Left ventricle myocardium inferior (tissue), 1 donor: ENCODE measurements around the gene TPI1. TPM values are rescaled to one million over a fixed set of nuclear protein-coding genes. Genes with fewer than 3 reads are reported as not detected.
A peak's percentile ranks its signal among the peaks of the same experiment; 100 is the strongest.

Source experiments
- DNase-seq: peaks from one replicate; pipeline ENCODE4 v3.0.0-alpha.2; 2020
- H3K27ac ChIP-seq: fragments of 200-600 bp; replicated peaks from 2 replicates; pipeline ENCODE4 v1.8.0; 2021
- H3K27me3 ChIP-seq: fragments of 200-600 bp; 2 replicates; pipeline ENCODE4 v1.8.0; 2021; ENCODE audit warnings: low read depth
- H3K36me3 ChIP-seq: fragments of 200-600 bp; 2 replicates; pipeline ENCODE4 v1.8.0; 2021
- H3K4me1 ChIP-seq: fragments of 200-600 bp; 2 replicates; pipeline ENCODE4 v1.8.0; 2021
- H3K4me3 ChIP-seq: fragments of 200-600 bp; 2 replicates; pipeline ENCODE4 v1.8.0; 2021; ENCODE audit warnings: mild to moderate bottlenecking, moderate library complexity
- H3K9me3 ChIP-seq: fragments of 200-600 bp; replicated peaks from 2 replicates; pipeline ENCODE4 v1.8.0; 2021
- intact Hi-C: fragments of 100-400 bp; cut with micrococcal nuclease; formaldehyde crosslinking; loops from one replicate; pipeline ENCODE4 v1.11.0; 2022
- total RNA-seq: library from RNA; stranded (reverse); fragmentation: NEBNext Ultra II Directional; extraction: Animal tissue kit (Norgen Biotek cat#: 25700); gene quantifications from one replicate; pipeline ENCODE4 v1.2.1, GENCODE V29; 2021
- TF ChIP-seq, protein P1 (sequence below): fragments of 200-600 bp; IDR thresholded peaks from 2 replicates; pipeline ENCODE4 v1.8.0; 2021; ENCODE audit warnings: antibody characterized with exemption, mild to moderate bottlenecking, borderline replicate concordance
- donor health status: DM: no; HTN: yes; CAD: no; lungs with severe emphysema.

Gene TPI1
- total RNA-seq, 1 donor from 2014 or later = 753 TPM

- Histone ChIP-seq H3K27ac (no peak overlapping the region), H3K36me3 (no peaks in the 10 kb centered on the region), H3K9me3 (no peaks in the 10 kb centered on the region), H3K4me1 (peaks cover 18% of the 10 kb centered on the region), H3K4me3 (no peak overlapping the region), H3K27me3 (no peaks in the 10 kb centered on the region)
- DNase-seq = no peak
- TF ChIP-seq, protein P1, sequence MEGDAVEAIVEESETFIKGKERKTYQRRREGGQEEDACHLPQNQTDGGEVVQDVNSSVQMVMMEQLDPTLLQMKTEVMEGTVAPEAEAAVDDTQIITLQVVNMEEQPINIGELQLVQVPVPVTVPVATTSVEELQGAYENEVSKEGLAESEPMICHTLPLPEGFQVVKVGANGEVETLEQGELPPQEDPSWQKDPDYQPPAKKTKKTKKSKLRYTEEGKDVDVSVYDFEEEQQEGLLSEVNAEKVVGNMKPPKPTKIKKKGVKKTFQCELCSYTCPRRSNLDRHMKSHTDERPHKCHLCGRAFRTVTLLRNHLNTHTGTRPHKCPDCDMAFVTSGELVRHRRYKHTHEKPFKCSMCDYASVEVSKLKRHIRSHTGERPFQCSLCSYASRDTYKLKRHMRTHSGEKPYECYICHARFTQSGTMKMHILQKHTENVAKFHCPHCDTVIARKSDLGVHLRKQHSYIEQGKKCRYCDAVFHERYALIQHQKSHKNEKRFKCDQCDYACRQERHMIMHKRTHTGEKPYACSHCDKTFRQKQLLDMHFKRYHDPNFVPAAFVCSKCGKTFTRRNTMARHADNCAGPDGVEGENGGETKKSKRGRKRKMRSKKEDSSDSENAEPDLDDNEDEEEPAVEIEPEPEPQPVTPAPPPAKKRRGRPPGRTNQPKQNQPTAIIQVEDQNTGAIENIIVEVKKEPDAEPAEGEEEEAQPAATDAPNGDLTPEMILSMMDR = no peak
- intact Hi-C loops = no loop called here
Observed at GRCh38 chr12:6909421-6910145, 42.3 kb downstream of the TPI1 start.

GRCh38 chr12:6912164-6912935, 45.0 kb downstream of the TPI1 start:
- TF ChIP-seq, protein P1 = no peak
- H3K4me3 ChIP-seq = no peak overlapping the region
- intact Hi-C loops = no loop called here
- H3K27me3 ChIP-seq = no peaks in the 10 kb centered on the region
- H3K36me3 ChIP-seq = no peaks in the 10 kb centered on the region
- H3K9me3 ChIP-seq = no peaks in the 10 kb centered on the region
- no peak overlapping the region for H3K27ac ChIP-seq
- peaks cover 24% of the 10 kb centered on the region for H3K4me1 ChIP-seq
- DNase-seq = no peak

GRCh38 chr12:6914246-6914946, 47.1 kb downstream of the TPI1 start, which contains the start of gene ENO2:
ENO2 (plus strand) TSS chr12:6914580; CDS start chr12:6915833, 1,253 bp downstream.
- Histone ChIP-seq H3K4me1 (peaks cover 24% of the 10 kb centered on the region), H3K36me3 (no peaks in the 10 kb centered on the region), H3K9me3 (no peaks in the 10 kb centered on the region), H3K27ac (peak within 1 kb of the TSS; percentile 80), H3K27me3 (no peaks in the 10 kb centered on the region), H3K4me3 (peak within 1 kb of the TSS; percentile 90)
- TF ChIP-seq, protein P1 = no peak
- DNase-seq = peak; percentile 79
- intact Hi-C loops = no loop called here

DNA sequence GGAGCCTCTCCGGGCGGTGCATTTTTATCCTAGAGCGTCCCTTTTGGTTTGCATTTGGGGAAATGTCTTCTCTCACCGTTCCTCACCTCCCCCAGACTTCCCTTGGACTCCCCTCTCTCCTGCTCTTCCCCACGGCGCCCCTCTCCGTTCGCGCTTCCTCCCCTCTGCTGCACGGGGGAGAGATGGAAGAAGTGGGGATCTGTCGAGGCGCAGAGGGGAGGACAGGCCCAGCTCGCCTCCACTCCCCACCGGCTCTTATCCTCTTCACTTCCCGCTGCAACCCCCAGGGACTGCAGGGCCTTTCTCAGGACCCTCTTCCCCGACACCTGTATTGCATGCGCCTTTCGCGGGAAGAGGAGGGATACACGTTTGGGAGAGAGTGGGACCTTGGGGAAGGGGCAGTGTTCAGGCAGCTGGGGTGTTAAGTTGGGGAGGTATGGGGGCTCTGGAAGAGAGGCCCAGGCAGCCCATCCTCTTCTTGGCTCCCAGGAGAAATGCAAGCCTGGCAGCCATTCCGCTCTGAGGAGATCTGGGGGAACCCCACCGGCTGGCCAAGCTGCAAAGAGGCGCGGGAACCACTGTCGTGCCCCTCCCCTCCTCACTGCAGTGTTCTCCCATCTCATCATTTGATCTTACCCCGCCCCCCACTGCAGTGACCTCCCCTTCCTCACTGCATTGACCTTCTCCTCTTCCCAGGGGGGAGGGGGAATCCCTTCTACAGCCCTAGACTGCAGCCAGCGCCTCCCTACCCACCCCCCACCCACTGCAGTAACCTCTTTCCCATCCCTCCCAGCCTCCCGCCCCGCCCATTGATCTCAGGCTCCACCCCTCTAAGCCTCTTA, 47.8 kb downstream of the TPI1 start:
- H3K9me3 ChIP-seq = no peaks in the 10 kb centered on the region

More for the DNA sequence above, 47.8 kb downstream of the TPI1 start:
- Histone ChIP-seq H3K27ac (peak overlapping the region; percentile 80), H3K27me3 (no peaks in the 10 kb centered on the region), H3K36me3 (no peaks in the 10 kb centered on the region), H3K4me1 (peaks cover 24% of the 10 kb centered on the region), H3K4me3 (peak overlapping the region; percentile 90)
- DNase-seq = peak; percentile 45
- TF ChIP-seq, protein P1 = no peak
- intact Hi-C loops = no loop called here
